Heart right ventricle (tissue), 16 donors: ENCODE results near the gene MAP3K20. TPM values are rescaled to one million over a fixed set of nuclear protein-coding genes. Genes with fewer than 3 reads are reported as not detected.

Source experiments
- ATAC-seq, 8 donors: fragments of 200-7000 bp; cut with Tn5 transposase; one replicate each; pipeline ENCODE4 v1.9.1; 2020; ENCODE audit warnings: mild to moderate bottlenecking in 8 of 8, moderate library complexity in 8 of 8, moderate number of reproducible peaks in 1 of 8
- DNase-seq, 2 donors: peaks; one replicate each; pipeline ENCODE4 v3.0.0-alpha.2; 2020
- H3K27ac ChIP-seq, 10 donors: fragments of 200-600 bp; sonication (generic) in 2 of 10; one replicate each; pipeline versions ENCODE4 v1.5.0 to v1.8.0; 2020 to 2022; ENCODE audit warnings: mild to moderate bottlenecking in 3 of 10
- H3K27me3 ChIP-seq, 7 donors: fragments of 200-600 bp; one replicate each; pipeline ENCODE4 v1.8.0; 2021 to 2022; ENCODE audit warnings: mild to moderate bottlenecking in 2 of 7
- H3K36me3 ChIP-seq, 9 donors: fragments of 200-600 bp; sonication (generic) in 1 of 9; one replicate each; pipeline versions ENCODE4 v1.5.0 to v1.8.0; 2020 to 2022; ENCODE audit warnings: mild to moderate bottlenecking in 2 of 9
- H3K4me1 ChIP-seq, 9 donors: fragments of 200-600 bp; sonication (generic) in 1 of 9; one replicate each; pipeline versions ENCODE4 v1.5.0 to v1.8.0; 2020 to 2022; ENCODE audit warnings: mild to moderate bottlenecking in 4 of 9
- H3K4me3 ChIP-seq, 10 donors: fragments of 200-600 bp; sonication (generic) in 2 of 10; one replicate each; pipeline versions ENCODE4 v1.5.0 to v1.8.0; 2020 to 2022; ENCODE audit warnings: mild to moderate bottlenecking in 7 of 10, moderate library complexity in 2 of 10
- H3K9me3 ChIP-seq, 11 donors: fragments of 200-600 bp in 10 of 11; sonication (generic) in 2 of 11; one replicate each; pipeline versions ENCODE4 v1.5.0 to v1.8.0; 2013 to 2022; ENCODE audit warnings: mild to moderate bottlenecking in 2 of 11, control low read depth in 1 of 11, moderate library complexity in 1 of 11
- CTCF ChIP-seq, 9 donors: fragments of 200-600 bp; sonication (generic) in 2 of 9; IDR thresholded peaks; one replicate each; pipeline versions ENCODE4 v1.5.0 to v1.8.0; 2021 to 2022; ENCODE audit warnings: antibody characterized with exemption in 9 of 9, mild to moderate bottlenecking in 5 of 9, moderate library complexity in 1 of 9
- WGBS, 2 donors: extraction: QIAGEN DNeasy Blood & Tissue Kit; methylation state at CpG; one replicate each; pipeline ENCODE4 v1.1.7; 2013; ENCODE audit warnings: inconsistent platforms in 1 of 2; 5-methylcytosine and 5-hydroxymethylcytosine counted together
- intact Hi-C, 10 donors: fragments of 100-400 bp; cut with DNase I; formaldehyde crosslinking; loops; one replicate each; pipeline versions ENCODE4 v1.11.1 to v1.14.2; 2022
- polyA plus RNA-seq, 2 donors: library from polyadenylated mRNA; stranded (reverse); fragments of 200-250 nt; gene quantifications; one replicate each; pipeline ENCODE4 v1.2.3, GENCODE V29; 2013
- total RNA-seq, 10 donors: library from RNA; stranded (reverse); fragmentation: NEBNext Ultra II Directional in 3 of 10; extraction: Animal tissue kit (Norgen Biotek cat#: 25700) in 3 of 10; gene quantifications; one replicate each; pipeline versions ENCODE4 v1.2.1 to v1.2.4, GENCODE V29; 2021 to 2023
- donor health status: Arrhythmogenic right ventricular cardiomyopathy.
- donor health status: ischemic (EF 13 %, LVEDD 7.1; RV severe dilation, severe dysfunction).
- donor health status: healthy with polysubstance abuse.
- donor health status: DM: no; HTN: yes; CAD: no.
- donor health status: DM: no; HTN: no; CAD: no.
- donor health status: ischemic (EF 25% LVEDD 6.9; RV normal size, moderate dysfunction).
- donor health status: ischemic (EF 25% LVEDD 5.7; RV mildly dilated, moderate dysfunction).
- donor health status: healthy.
- donor health status: DM: yes; HTN: yes; CAD: no.
- donor health status: Ischemic cardiomyopathy.
- donor health status: ischemic (EF 35%, LVEDD 5.7; RV mildly dilated, moderate dysfunction).
- donor health status: nonischemic (EF 11% LVEDD 7.7; RV severe dilation, severe dysfunction).
- donor health status: DM: yes; HTN: yes; CAD: no.
- donor health status: PGD.
- donor health status: ischemic (EF 29% LVEDD 5.4; RV normal size, mild dysfunction).
- donor health status: nonischemic (EF 23%, LVEDD 6.1; RV moderate dilation, normal function).

MAP3K20 gene
- total and polyA plus RNA-seq, 12 donors: 63.2 to 560 (median 420) TPM

DNA sequence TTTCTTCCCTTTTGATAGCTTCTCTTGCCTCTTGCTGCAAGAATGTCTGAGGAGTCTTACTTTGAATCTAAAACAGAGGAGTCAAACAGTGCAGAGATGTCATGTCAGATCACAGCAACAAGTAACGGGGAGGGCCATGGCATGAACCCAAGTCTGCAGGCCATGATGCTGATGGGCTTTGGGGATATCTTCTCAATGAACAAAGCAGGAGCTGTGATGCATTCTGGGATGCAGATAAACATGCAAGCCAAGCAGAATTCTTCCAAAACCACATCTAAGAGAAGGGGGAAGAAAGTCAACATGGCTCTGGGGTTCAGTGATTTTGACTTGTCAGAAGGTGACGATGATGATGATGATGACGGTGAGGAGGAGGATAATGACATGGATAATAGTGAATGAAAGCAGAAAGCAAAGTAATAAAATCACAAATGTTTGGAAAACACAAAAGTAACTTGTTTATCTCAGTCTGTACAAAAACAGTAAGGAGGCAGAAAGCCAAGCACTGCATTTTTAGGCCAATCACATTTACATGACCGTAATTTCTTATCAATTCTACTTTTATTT lies 145.6 kb downstream of the MAP3K20 start:
- Histone ChIP-seq H3K27me3 (no peaks in the 10 kb centered on the region), H3K4me3 (no peak overlapping the region), H3K36me3 (peaks cover 0 to 26% (median 0%) of the 10 kb centered on the region in 9 donors), H3K9me3 (no peaks in the 10 kb centered on the region), H3K27ac (no peak overlapping the region), H3K4me1 (peaks cover 0 to 40% (median 22%) of the 10 kb centered on the region in 9 donors)
- 80% methylated on average over 4 of the region's 4 CpGs for WGBS, 2 donors
- DNase-seq (peak in 1 of 2 donors; percentile 18), ATAC-seq (no peak)
- TF ChIP-seq CTCF (IDR thresholded peaks at IDR 0.05): no peak
- intact Hi-C loops: no loop called here

- H3K4me1 ChIP-seq: peaks cover 0 to 40% (median 22%) of the 10 kb centered on the region in 9 donors
- TF ChIP-seq CTCF (IDR thresholded peaks at IDR 0.05): no peak
- intact Hi-C loops: no loop called here
- H3K4me3 ChIP-seq: no peak overlapping the region
- H3K27me3 ChIP-seq: no peaks in the 10 kb centered on the region
- no peaks in the 10 kb centered on the region for H3K9me3 ChIP-seq
- peaks cover 0 to 31% (median 0%) of the 10 kb centered on the region in 9 donors for H3K36me3 ChIP-seq
- ATAC-seq (no peak), DNase-seq (no peak)
- no peak overlapping the region for H3K27ac ChIP-seq
- WGBS, 2 donors: 93 to 98% methylated on average over 2 of the region's 2 CpGs
Observed at GRCh38 chr2:173221937-173222594, 146.4 kb downstream of the MAP3K20 start.

DNA sequence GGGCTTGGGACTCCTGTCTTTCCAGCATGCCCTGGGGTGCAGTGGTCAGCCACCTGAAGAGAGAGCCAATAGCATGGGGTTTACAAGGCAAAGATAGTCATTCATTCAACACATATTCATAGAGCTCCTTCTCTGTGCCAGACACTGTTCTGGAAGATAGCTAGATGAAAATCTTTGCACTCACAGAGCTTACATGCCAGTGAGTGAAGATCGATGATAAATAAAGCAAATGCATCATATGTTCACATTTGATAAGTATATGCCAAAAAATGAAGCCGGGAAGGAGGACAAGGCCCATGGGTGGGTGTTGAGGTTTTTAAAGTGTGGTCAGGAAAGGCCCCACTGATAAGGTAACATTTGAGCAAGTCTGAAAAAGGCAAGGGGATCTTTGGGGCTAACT lies 148.2 kb downstream of the MAP3K20 start:
- DNase-seq (no peak), ATAC-seq (peak in 2 of 8 donors; percentile 29 to 37)
- Histone ChIP-seq H3K4me1 (peaks cover 0 to 25% (median 8%) of the 10 kb centered on the region in 9 donors), H3K9me3 (no peaks in the 10 kb centered on the region), H3K27me3 (no peaks in the 10 kb centered on the region), H3K4me3 (no peak overlapping the region), H3K36me3 (peaks cover 0 to 31% (median 0%) of the 10 kb centered on the region in 9 donors), H3K27ac (peak overlapping the region in 2 of 10 donors; percentile 7 to 23)
- intact Hi-C loops: no loop called here
- 44 to 67% methylated on average over 2 of the region's 2 CpGs for WGBS, 2 donors
- no peak for TF ChIP-seq CTCF (IDR thresholded peaks at IDR 0.05)

DNA sequence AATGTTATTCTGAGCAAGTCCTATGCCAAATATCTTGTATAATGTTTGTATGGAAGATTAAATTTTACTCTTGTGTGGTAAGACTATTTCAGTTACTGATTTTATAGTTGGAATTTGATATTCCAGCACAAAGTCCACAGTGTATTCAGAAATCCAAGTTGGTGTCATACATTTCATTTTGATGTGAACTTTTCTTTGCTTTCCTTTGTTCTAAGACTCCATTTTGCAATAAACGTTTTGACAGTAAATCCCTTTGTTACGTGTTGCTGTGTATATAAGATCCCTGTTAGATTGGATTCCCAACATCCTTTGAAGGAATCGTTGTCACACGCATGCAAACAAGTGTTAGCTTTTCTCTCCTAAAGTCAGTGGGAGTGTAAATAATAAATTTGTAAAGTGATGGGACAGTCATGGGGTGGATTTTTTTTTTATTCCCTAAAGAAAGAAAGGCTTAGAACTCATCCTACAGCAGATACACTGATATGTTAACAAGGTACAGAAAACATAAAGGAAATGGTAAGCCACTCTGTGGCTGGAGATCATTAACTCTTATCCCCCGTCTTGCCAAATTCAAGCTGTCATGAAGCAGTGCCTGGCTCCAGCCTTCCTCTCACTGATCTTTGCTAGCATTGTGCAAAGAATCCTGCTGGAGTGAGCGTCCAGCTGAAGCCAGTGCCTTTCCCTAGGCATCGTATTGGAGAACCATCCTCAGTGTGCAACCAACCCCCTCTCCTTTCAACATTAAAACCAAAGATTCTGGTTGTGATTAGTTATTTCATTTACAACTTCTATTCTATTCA lies 151.5 kb downstream of the MAP3K20 start:
- intact Hi-C loops: no loop called here

More for the DNA sequence above, 151.5 kb downstream of the MAP3K20 start:
- no peak for TF ChIP-seq CTCF (IDR thresholded peaks at IDR 0.05)
- Histone ChIP-seq H3K36me3 (peaks cover 0 to 17% (median 0%) of the 10 kb centered on the region in 9 donors), H3K4me3 (no peak overlapping the region), H3K27me3 (no peaks in the 10 kb centered on the region), H3K9me3 (no peaks in the 10 kb centered on the region), H3K4me1 (peaks cover 0 to 35% (median 13%) of the 10 kb centered on the region in 9 donors), H3K27ac (no peak overlapping the region)
- WGBS, 2 donors: 87 to 88% methylated on average over 7 of the region's 7 CpGs
- DNase-seq (no peak), ATAC-seq (no peak)
